Lung (tissue), 12 donors: ENCODE data around the gene WDR86. TPM values are rescaled to one million over a fixed set of nuclear protein-coding genes. Genes with fewer than 3 reads are reported as not detected.

ENCODE experiments used
- ATAC-seq: fragments of 200-7000 bp; cut with Tn5 transposase; one replicate; pipeline ENCODE4 v1.9.1; 2020; ENCODE audit warnings: moderate number of reproducible peaks; ENCODE audit not compliant: insufficient read depth, low FRiP score
- DNase-seq, 3 donors: peaks; one replicate each; pipeline ENCODE4 v3.0.0-alpha.2; 2013 to 2017
- H3K27ac ChIP-seq, 2 donors: one replicate each; pipeline ENCODE4 v1.5.1; 2013; ENCODE audit warnings: mild to moderate bottlenecking in 2 of 2, moderate library complexity in 2 of 2, control low read depth in 1 of 2, inconsistent platforms in 1 of 2, low read depth in 1 of 2, low read length in 1 of 2
- H3K27me3 ChIP-seq, 3 donors: one replicate each; pipeline ENCODE4 v1.5.1; 2013; ENCODE audit warnings: low read length in 2 of 3; ENCODE audit not compliant: control insufficient read depth in 3 of 3, insufficient read depth in 3 of 3
- H3K36me3 ChIP-seq, 4 donors: one replicate each; pipeline ENCODE4 v1.5.1; 2013; ENCODE audit warnings: low read length in 4 of 4, mild to moderate bottlenecking in 1 of 4, moderate library complexity in 1 of 4; ENCODE audit not compliant: control insufficient read depth in 4 of 4, insufficient read depth in 4 of 4
- H3K4me1 ChIP-seq, 5 donors: one replicate each; pipeline ENCODE4 v1.5.1; 2013; ENCODE audit warnings: low read length in 5 of 5, mild to moderate bottlenecking in 2 of 5, moderate library complexity in 1 of 5; ENCODE audit not compliant: control insufficient read depth in 5 of 5, insufficient read depth in 5 of 5
- H3K4me3 ChIP-seq: one replicate; pipeline ENCODE4 v1.5.1; 2013; ENCODE audit warnings: mild to moderate bottlenecking, control low read depth, moderate library complexity
- H3K9ac ChIP-seq, 2 donors: one replicate each; pipeline ENCODE4 v1.5.1; 2013; ENCODE audit warnings: low read length in 2 of 2, control low read depth in 1 of 2; ENCODE audit not compliant: insufficient read depth in 1 of 2
- H3K9me3 ChIP-seq, 4 donors: one replicate each; pipeline ENCODE4 v1.5.1; 2013; ENCODE audit warnings: low read length in 3 of 4, mild to moderate bottlenecking in 1 of 4, moderate library complexity in 1 of 4; ENCODE audit not compliant: control insufficient read depth in 4 of 4, insufficient read depth in 3 of 4
- CTCF ChIP-seq: IDR thresholded peaks from 2 replicates; pipeline ENCODE4 v1.5.1; 2012; ENCODE audit warnings: mild to moderate bottlenecking; ENCODE audit errors: control extremely low read depth, extremely low read depth
- WGBS, 2 donors: extraction: QIAGEN DNeasy Blood & Tissue Kit; methylation state at CpG; one replicate each; pipeline ENCODE4 v1.1.7; 2013; 5-methylcytosine and 5-hydroxymethylcytosine counted together
- polyA plus RNA-seq, 2 donors: library from polyadenylated mRNA; stranded (reverse); fragments of 200-250 nt; gene quantifications; one replicate each; pipeline ENCODE4 v1.2.1, GENCODE V29; 2013
- total RNA-seq, 2 donors: library from RNA; depleted of rRNA in 1 of 2; stranded (reverse); fragments of >200 nt in 1 of 2; gene quantifications; one replicate each; pipeline ENCODE4 v1.2.1, GENCODE V29; 2014 to 2021
- donor health status: control.
- donor health status: control.
- donor health status: Bipolar disorder and iron deficiency.
- donor health status: healthy.
- donor health status: DM: yes; HTN: yes; CAD: no.

The WDR86 gene
- total and polyA plus RNA-seq, 4 donors = 0.81 to 19.7 (median 2.4) TPM

- Histone ChIP-seq H3K27me3 (peaks cover 0 to 12% (median 5%) of the 10 kb centered on the region in 3 donors), H3K9me3 (no peaks in the 10 kb centered on the region), H3K4me1 (peaks cover 0 to 11% (median 7%) of the 10 kb centered on the region in 5 donors), H3K27ac (no peak overlapping the region), H3K36me3 (peaks cover 2 to 38% (median 12%) of the 10 kb centered on the region in 4 donors), H3K9ac (no peak overlapping the region), H3K4me3 (no peak overlapping the region)
- peak; percentile 10 for ATAC-seq
- no peak for DNase-seq
- WGBS, 2 donors = 90 to 91% methylated on average over 6 of the region's 6 CpGs
- no peak for TF ChIP-seq CTCF
Observed at GRCh38 chr7:151379193-151379520, 30.7 kb downstream of the WDR86 start.

GRCh38 chr7:151378496-151379192, 31.2 kb downstream of the WDR86 start:
- Histone ChIP-seq H3K4me3 (no peak overlapping the region), H3K36me3 (peaks cover 2 to 43% (median 13%) of the 10 kb centered on the region in 4 donors), H3K9ac (no peak overlapping the region), H3K9me3 (no peaks in the 10 kb centered on the region), H3K27ac (no peak overlapping the region), H3K27me3 (peaks cover 0 to 12% (median 5%) of the 10 kb centered on the region in 3 donors), H3K4me1 (peaks cover 0 to 11% (median 7%) of the 10 kb centered on the region in 5 donors)
- DNase-seq (no peak), ATAC-seq (no peak)
- no peak for TF ChIP-seq CTCF
- 90 to 93% methylated on average over 17 of the region's 17 CpGs for WGBS, 2 donors

- H3K36me3 ChIP-seq = peaks cover 2 to 46% (median 15%) of the 10 kb centered on the region in 4 donors
Observed at GRCh38 chr7:151378011-151378410, 31.8 kb downstream of the WDR86 start.

More at GRCh38 chr7:151378011-151378410, 31.8 kb downstream of the WDR86 start:
- H3K4me1 ChIP-seq = peaks cover 0 to 11% (median 7%) of the 10 kb centered on the region in 5 donors
- ATAC-seq = no peak
- no peak overlapping the region for H3K9ac ChIP-seq
- 91 to 96% methylated on average over 9 of the region's 9 CpGs for WGBS, 2 donors
- no peak for TF ChIP-seq CTCF
- H3K9me3 ChIP-seq = no peaks in the 10 kb centered on the region
- H3K27me3 ChIP-seq = peaks cover 0 to 12% (median 5%) of the 10 kb centered on the region in 3 donors
- H3K27ac ChIP-seq = no peak overlapping the region
- no peak overlapping the region for H3K4me3 ChIP-seq
- no peak for DNase-seq
